Pancreas (tissue), 10 donors: Measurements from ENCODE around the gene YAF2. TPM values are rescaled to one million over a fixed set of nuclear protein-coding genes. Genes with fewer than 3 reads are reported as not detected.
A peak's percentile ranks its signal among the peaks of the same experiment; 100 is the strongest.

Experiments
- ATAC-seq, 4 donors: fragments of 200-7000 bp; cut with Tn5 transposase; one replicate each; pipeline versions ENCODE4 v1.8.0 to v1.9.1; 2020; ENCODE audit warnings: mild to moderate bottlenecking in 4 of 4, moderate library complexity in 4 of 4
- DNase-seq, 6 donors: peaks; one replicate each; pipeline ENCODE4 v3.0.0-alpha.2; 2020
- FAIRE-seq: peaks from 2 replicates; lab custom pipeline; 2012; peaks lifted over from hg19 to GRCh38; lab: Jason Lieb, UNC
- H3K27ac ChIP-seq, 4 donors: fragments of 200-600 bp; sonication (generic); 1 replicate in 3 of 4; 2 replicates in 1 of 4; pipeline versions ENCODE4 v1.5.0 to v1.8.0; 2020
- H3K27me3 ChIP-seq, 4 donors: fragments of 200-600 bp; one replicate each; pipeline ENCODE4 v1.8.0; 2021
- H3K36me3 ChIP-seq, 3 donors: fragments of 200-600 bp; sonication (generic) in 1 of 3; one replicate each; pipeline versions ENCODE4 v1.5.0 to v1.8.0; 2020 to 2021
- H3K4me1 ChIP-seq, 3 donors: fragments of 200-600 bp; one replicate each; pipeline ENCODE4 v1.8.0; 2021
- H3K4me3 ChIP-seq, 4 donors: fragments of 200-600 bp; sonication (generic) in 2 of 4; one replicate each; pipeline versions ENCODE4 v1.5.0 to v1.8.0; 2020 to 2021
- H3K9me3 ChIP-seq, 4 donors: fragments of 200-600 bp; one replicate each; pipeline ENCODE4 v1.8.0; 2021
- CTCF ChIP-seq, 4 donors: fragments of 200-600 bp; sonication (generic) in 3 of 4; IDR thresholded peaks; one replicate each; pipeline versions ENCODE4 v1.5.0 to v1.8.0; 2021; ENCODE audit warnings: antibody characterized with exemption in 4 of 4
- WGBS, 2 donors: extraction: QIAGEN DNeasy Blood & Tissue Kit; methylation state at CpG; one replicate each; pipeline ENCODE4 v1.1.7; 2013; 5-methylcytosine and 5-hydroxymethylcytosine counted together
- intact Hi-C, 3 donors: fragments of 100-400 bp; cut with DNase I; formaldehyde crosslinking; loops; one replicate each; pipeline versions ENCODE4 v1.11.1 to v1.14.2; 2022
- polyA plus RNA-seq, 2 donors: library from polyadenylated mRNA; stranded (reverse); fragments of 200-250 nt; gene quantifications; one replicate each; pipeline ENCODE4 v1.2.3, GENCODE V29; 2013
- total RNA-seq, 6 donors: library from RNA; stranded (reverse); fragmentation: NEBNext Ultra II Directional in 4 of 6; extraction: Animal tissue kit (Norgen Biotek cat#: 25700) in 4 of 6; gene quantifications; one replicate each; pipeline versions ENCODE4 v1.2.1 to v1.2.4, GENCODE V29; 2021 to 2023
- donor health status: healthy with polysubstance abuse.
- donor health status: DM: no; HTN: no; CAD: no; lungs with moderate emphysema.
- donor health status: DM: no; HTN: no; CAD: no.
- donor health status: control.
- donor health status: control.
- donor health status: Bipolar disorder and iron deficiency.
- donor health status: DM: yes; HTN: yes; CAD: no.
- donor health status: DM: no; HTN: no; CAD: no.
- donor health status: DM: no; HTN: no; CAD: no.
- donor health status: DM: yes; HTN: yes; CAD: no.

Gene YAF2
- total and polyA plus RNA-seq, 8 donors = 7.1 to 14.7 (median 11.7) TPM

DNA sequence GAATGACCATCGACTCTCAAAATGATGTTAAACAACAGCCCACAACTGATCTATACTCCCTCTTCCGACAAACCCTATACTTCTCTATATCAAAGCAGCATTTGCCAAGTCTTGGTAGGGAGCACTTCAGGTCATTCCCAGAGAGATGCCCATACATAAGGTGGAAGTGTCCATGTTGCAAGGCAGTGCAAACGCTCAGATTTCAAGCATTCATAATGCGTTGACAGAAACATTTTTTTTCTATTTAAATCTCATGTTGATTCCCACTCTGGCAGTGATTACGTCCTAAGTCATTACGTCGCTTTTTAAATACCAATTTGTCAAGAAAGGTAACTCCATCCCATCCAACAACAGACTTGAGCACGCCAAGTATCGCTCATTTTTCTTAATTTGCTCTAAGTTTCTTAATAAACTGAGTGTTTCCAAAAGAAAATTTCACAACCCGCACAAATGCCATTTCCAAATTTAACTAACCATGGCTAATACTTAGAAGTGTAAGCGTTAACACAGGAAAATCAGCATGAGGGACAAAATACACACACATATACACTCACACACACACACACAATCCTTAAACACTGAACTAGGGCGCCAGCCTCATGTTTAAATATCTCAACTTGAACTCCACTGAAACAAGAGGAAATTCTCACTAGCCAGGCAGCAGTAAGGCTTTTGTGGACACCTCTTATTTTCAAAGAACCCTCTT, 94.4 kb downstream of the YAF2 start:
- peak overlapping the region; percentile 84 to 90 (median 86) for H3K27ac ChIP-seq
- no peak for TF ChIP-seq CTCF (IDR thresholded peaks at IDR 0.05)
- H3K4me1 ChIP-seq = peaks cover 9 to 15% (median 11%) of the 10 kb centered on the region in 3 donors
- H3K27me3 ChIP-seq = no peaks in the 10 kb centered on the region
- no peak for FAIRE-seq
- no peak for DNase-seq
- H3K9me3 ChIP-seq = no peaks in the 10 kb centered on the region
- no peak for ATAC-seq
- H3K4me3 ChIP-seq = peak overlapping the region; percentile 58 to 89 (median 78)
- WGBS, 2 donors = 3 to 5% methylated on average over 12 of the region's 12 CpGs
- no peaks in the 10 kb centered on the region for H3K36me3 ChIP-seq
- intact Hi-C loops = no loop called here

DNA sequence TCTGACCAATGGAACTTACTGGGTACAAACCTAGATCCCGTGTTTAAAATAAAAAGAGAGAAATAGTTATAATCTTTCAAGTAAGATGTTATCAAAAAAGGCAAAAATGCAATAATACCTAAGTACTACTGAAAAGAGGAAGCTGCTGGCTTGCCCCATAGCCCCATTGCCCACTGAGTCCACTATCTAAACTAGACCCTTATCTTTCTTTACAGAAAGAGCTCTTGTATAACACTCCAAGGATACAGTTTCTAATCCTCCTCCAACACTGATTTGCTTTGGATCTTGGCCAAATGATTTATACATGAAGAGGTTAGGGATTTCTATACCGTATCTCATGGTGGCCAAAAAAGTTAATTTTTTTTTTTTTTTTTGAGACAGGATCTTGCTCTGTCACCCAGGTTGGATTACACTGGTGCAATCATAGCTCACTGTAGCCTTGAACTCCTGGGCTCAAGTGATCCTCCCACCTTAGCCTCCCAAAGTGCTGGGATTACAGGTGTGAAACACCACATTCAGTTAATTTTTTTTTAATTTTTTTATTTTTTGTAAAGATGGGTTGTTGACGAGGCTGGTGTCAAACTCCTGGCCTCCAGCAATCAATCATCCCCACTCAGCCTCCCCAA, 96.0 kb downstream of the YAF2 start:
- TF ChIP-seq CTCF (IDR thresholded peaks at IDR 0.05) = no peak
- no peaks in the 10 kb centered on the region for H3K9me3 ChIP-seq
- intact Hi-C loops = no loop called here
- no peak overlapping the region for H3K4me3 ChIP-seq
- DNase-seq (no peak), ATAC-seq (no peak), FAIRE-seq (no peak)
- H3K36me3 ChIP-seq = no peaks in the 10 kb centered on the region
- WGBS, 2 donors = 67 to 70% methylated on average over 3 of the region's 3 CpGs
- no peaks in the 10 kb centered on the region for H3K27me3 ChIP-seq
- peaks cover 9 to 15% (median 11%) of the 10 kb centered on the region in 3 donors for H3K4me1 ChIP-seq
- H3K27ac ChIP-seq = no peak overlapping the region

DNA sequence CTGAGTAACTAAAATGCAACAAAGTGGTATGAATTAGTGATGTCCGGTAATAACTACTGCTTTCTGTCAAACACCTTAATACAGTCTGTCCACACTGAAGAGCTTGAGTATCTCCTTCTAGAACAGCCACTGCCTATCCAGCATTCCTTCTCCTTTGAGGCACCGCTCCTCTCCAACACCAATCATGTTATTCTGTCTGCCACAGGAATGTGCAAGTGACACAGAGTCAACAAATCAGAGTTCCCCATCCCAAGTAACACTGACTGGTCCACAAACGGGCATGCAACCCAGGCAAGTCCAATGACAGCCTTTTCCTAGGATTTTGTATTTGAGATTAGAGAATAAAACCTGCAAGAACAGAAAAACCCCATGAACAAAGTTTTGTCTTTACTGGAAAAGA, 97.1 kb downstream of the YAF2 start:
- H3K9me3 ChIP-seq = no peaks in the 10 kb centered on the region
- no peak for TF ChIP-seq CTCF (IDR thresholded peaks at IDR 0.05)
- ATAC-seq = no peak
- no peak overlapping the region for H3K4me3 ChIP-seq
- no peak for FAIRE-seq
- intact Hi-C loops = no loop called here
- H3K36me3 ChIP-seq = no peaks in the 10 kb centered on the region
- no peaks in the 10 kb centered on the region for H3K27me3 ChIP-seq
- no peak for DNase-seq
- no peak overlapping the region for H3K27ac ChIP-seq
- H3K4me1 ChIP-seq = peaks cover 9 to 15% (median 11%) of the 10 kb centered on the region in 3 donors
- 29 to 30% methylated on average over 3 of the region's 3 CpGs for WGBS, 2 donors

- ATAC-seq (no peak), FAIRE-seq (no peak), DNase-seq (no peak)
- WGBS, 2 donors = 90 to 92% methylated on average over 3 of the region's 3 CpGs
- intact Hi-C loops = loop anchor here in 1 of 3 donors (10.0 kb wide), 1 partner anchor 199 kb away; no protein-coding TSS in a partner anchor
- Histone ChIP-seq H3K27me3 (no peaks in the 10 kb centered on the region), H3K4me1 (peaks cover 2 to 10% (median 9%) of the 10 kb centered on the region in 3 donors), H3K4me3 (no peak overlapping the region), H3K36me3 (no peaks in the 10 kb centered on the region), H3K9me3 (no peaks in the 10 kb centered on the region), H3K27ac (no peak overlapping the region)
- TF ChIP-seq CTCF (IDR thresholded peaks at IDR 0.05) = no peak
Observed at GRCh38 chr12:42135259-42135814, 102.7 kb downstream of the YAF2 start.
